Neural progenitor cell (in vitro differentiated cells): ENCODE results near the gene TRUB1.

Experiments
- CTCF ChIP-seq: fragments of 200-600 bp; sonication (generic); IDR thresholded peaks from 2 replicates; pipeline ENCODE4 v1.5.1; 2017; ENCODE audit warnings: antibody characterized with exemption, mild to moderate bottlenecking
- EZH2 ChIP-seq: fragments of 200-600 bp; sonication (generic); IDR thresholded peaks from 2 replicates; pipeline ENCODE4 v1.6.1; 2017; ENCODE audit warnings: antibody characterized with exemption, mild to moderate bottlenecking, moderate library complexity
- EZH2phosphoT487 ChIP-seq: fragments of 200-600 bp; sonication (generic); IDR thresholded peaks from 2 replicates; pipeline ENCODE4 v1.6.1; 2017; ENCODE audit warnings: antibody characterized with exemption

DNA sequence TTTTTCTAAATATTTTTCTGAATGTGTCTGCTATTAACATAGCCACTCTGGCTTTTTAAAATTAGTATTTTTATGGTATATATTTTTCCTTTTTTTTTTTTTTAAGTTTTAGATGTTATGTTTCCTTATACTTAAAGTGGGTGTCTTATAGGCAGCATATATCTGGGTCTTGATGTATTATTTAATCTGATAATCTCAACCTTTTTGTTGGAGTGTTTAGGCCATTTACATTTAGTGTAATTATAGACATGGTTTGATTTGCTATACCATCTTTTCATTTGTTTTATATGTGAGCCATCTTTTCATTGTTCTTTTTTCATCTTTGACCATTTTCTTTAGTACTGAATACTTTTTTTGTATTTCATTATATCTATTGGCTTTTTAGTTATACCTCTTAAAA, 45.0 kb downstream of the TRUB1 start:
- TF ChIP-seq CTCF (no peak), EZH2 (no peak), EZH2phosphoT487 (no peak)
